NCI-H1694 treated with DMSO at 0.1 percent for 48 hours (cell line): Measurements from ENCODE around the gene RAB17.

ENCODE experiments used
- DNase-seq: peaks from one replicate; lab custom pipeline; 2025; lab: John Stamatoyannopoulos, UW

RAB17 gene

DNA sequence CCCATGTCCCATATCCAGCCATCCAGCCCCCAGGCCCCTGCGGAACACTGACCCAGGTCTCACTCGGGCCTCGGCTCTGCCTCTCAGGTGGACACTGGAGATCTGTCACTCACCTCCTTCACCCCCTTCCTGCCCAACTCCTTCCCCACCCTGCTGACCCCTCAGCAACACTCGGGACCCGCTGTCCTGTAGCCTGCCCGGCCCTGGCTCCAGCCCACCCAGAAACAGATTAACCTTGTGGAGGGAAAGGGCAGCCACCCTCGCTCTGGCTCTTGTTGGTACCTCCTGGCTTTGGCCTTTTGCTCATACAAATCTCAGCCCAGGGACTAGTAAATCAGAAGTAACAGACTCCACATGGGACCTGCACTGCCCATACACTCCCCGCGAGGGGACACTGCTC is 53.9 kb downstream of the RAB17 start:
- no peak for DNase-seq

- DNase-seq = no peak
Measured at GRCh38 chr2:237536083-237536415, 54.5 kb downstream of the RAB17 start.

GRCh38 chr2:237535385-237536082 is 55.0 kb downstream of the RAB17 start:
- no peak for DNase-seq

GRCh38 chr2:237534380-237534779 is 56.2 kb downstream of the RAB17 start:
- DNase-seq = no peak

- DNase-seq = no peak
Measured at GRCh38 chr2:237533668-237534161, 56.8 kb downstream of the RAB17 start.

DNA sequence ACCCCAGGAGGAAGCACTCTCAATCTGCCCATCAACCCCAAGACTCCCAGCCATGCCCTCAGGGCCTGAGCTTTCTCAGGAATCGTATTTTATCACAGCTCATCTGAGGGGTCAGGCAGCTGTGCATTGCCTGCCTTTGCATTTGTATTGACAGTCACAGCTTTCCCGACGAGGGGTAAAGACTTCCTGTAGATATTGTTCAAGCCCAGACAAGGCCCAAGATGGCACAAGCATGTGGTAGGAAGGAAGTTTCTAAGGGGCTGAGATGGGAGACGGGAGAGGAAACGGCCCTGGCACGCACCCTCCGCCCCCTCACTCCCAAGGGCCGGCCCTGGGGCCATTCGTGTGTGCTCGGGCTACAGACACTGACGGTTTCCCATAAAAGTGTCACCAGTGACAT is 58.4 kb downstream of the RAB17 start:
- DNase-seq = no peak

GRCh38 chr2:237530472-237531433 is 59.8 kb downstream of the RAB17 start:
- no peak for DNase-seq

GRCh38 chr2:237529452-237530402 is 60.8 kb downstream of the RAB17 start:
- no peak for DNase-seq

- DNase-seq = no peak
Measured at GRCh38 chr2:237527766-237528165, 62.8 kb downstream of the RAB17 start.

DNA sequence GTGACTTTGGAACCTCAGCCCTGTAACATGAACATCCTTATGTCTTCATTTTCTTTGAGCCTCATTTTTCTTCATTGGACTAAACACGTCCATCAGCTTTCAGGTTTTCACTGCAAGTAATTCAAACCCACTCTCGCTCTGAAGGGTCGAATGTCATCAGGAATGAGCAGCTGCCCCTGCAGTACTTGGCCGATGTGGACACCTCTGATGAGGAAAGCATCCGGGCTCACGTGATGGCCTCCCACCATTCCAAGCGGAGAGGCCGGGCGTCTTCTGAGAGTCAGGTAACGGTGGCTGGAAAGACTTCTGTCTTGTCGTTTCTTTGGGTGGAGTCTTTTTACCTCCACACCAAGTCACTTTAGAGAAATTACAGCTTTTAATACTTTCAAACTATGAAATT is 63.3 kb downstream of the RAB17 start:
- no peak for DNase-seq

DNA sequence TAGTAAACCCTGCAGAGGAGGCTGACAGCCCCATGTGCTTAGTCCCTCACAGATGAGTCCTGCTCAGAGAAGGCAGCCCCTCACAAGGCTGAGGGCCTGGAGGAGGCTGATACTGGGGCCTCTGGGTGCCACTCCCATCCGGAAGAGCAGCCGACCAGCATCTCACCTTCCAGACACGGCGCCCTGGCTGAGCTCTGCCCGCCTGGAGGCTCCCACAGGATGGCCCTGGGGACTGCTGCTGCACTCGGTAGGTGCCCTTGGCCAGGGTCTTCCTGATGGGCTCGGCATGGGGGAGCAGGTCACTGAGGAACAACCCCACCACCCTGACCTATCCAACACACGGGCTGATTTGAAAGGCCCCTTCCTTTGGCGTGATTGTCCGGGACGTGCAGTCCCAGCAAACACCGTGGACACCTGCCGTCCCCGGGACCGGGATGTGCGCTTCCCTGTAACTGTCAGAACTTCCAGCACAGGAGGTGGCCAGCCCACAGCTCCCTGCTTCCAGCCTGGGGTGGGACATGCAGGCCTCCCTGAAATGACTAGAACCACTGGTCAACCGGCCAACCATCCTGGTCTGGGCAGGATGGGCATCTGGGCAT is 64.9 kb downstream of the RAB17 start:
- DNase-seq = no peak

DNA sequence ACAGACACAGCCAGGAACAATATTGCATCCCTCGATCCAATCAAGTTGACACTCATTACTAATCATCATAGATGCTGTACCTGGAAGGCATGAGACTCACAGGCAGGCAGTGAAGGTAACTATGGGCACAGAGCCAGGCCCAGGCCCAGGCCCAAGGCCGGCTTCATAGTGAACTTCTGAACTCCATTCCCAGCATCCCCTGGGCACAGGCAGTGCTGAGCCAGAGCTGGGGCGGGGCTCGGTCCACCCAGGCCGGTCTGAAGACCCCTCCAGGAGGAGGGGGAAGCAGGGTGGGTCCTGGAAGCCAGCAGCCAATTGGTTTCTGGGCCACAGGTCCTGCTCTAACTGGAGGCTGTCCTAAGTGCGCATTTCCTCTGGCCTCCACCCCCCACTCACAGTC is 65.9 kb downstream of the RAB17 start:
- no peak for DNase-seq
